MM.1S (cell line): ENCODE measurements around the gene C16orf95.

ENCODE experiments used
- CTCF ChIP-seq: fragments of 300-600 bp; sonication (generic); IDR thresholded peaks from 2 replicates; pipeline ENCODE4 v1.5.1; 2016; ENCODE audit warnings: antibody characterized with exemption, low read length, mixed read lengths
- EZH2 ChIP-seq: fragments of 300-600 bp; sonication (generic); optimal IDR thresholded peaks from 2 replicates; pipeline ENCODE3; 2017; ENCODE audit warnings: low read depth, mild to moderate bottlenecking, antibody characterized with exemption, low read length, mixed read lengths
- EZH2phosphoT487 ChIP-seq: fragments of 300-600 bp; sonication (generic); IDR thresholded peaks from 2 replicates; pipeline ENCODE4 v1.6.1; 2018; ENCODE audit warnings: antibody characterized with exemption, low read length

- no peak for TF ChIP-seq CTCF
- no peak for TF ChIP-seq EZH2phosphoT487
- TF ChIP-seq EZH2, result no peak
Measured at GRCh38 chr16:87329436-87330256, 12.5 kb upstream of the C16orf95 start.
